CD4-positive, CD25-positive, alpha-beta regulatory T cell (primary cell): Measurements from ENCODE around the gene LHX3. TPM values are rescaled to one million over a fixed set of nuclear protein-coding genes. Genes with fewer than 3 reads are reported as not detected.
A peak's percentile ranks its signal among the peaks of the same experiment; 100 is the strongest.

ENCODE experiments used
- ATAC-seq, 2 donors: fragments of 150-1000 bp; cut with Tn5 transposase; one replicate each; pipeline ENCODE4 v1.10.0; 2021; ENCODE audit warnings: low read depth in 2 of 2, moderate number of reproducible peaks in 2 of 2, moderate library complexity in 1 of 2
- DNase-seq, 3 donors: peaks; one replicate each; pipeline versions ENCODE4 v3.0.0 to v3.0.0-alpha.2; 2012 to 2022; ENCODE audit warnings: mixed read lengths in 1 of 3
- H3K27ac ChIP-seq: one replicate; pipeline ENCODE4 v1.7.0; 2013; ENCODE audit warnings: mild to moderate bottlenecking, low read length; ENCODE audit not compliant: insufficient read depth, poor library complexity, severe bottlenecking
- H3K27me3 ChIP-seq: one replicate; pipeline ENCODE4 v1.7.0; 2013; ENCODE audit warnings: low read length; ENCODE audit not compliant: control insufficient read depth, insufficient read depth
- H3K36me3 ChIP-seq: one replicate; pipeline ENCODE4 v1.7.0; 2013; ENCODE audit warnings: mild to moderate bottlenecking, low read length, moderate library complexity; ENCODE audit not compliant: control insufficient read depth, insufficient read depth
- H3K4me1 ChIP-seq: 2 replicates; pipeline ENCODE4 v1.7.0; 2013; ENCODE audit warnings: mild to moderate bottlenecking, low read length; ENCODE audit not compliant: insufficient read depth, control insufficient read depth, poor library complexity, severe bottlenecking
- H3K4me3 ChIP-seq: one replicate; pipeline ENCODE4 v1.7.0; 2013; ENCODE audit warnings: low read depth, mild to moderate bottlenecking, low read length, moderate library complexity
- H3K9me3 ChIP-seq, 2 experiments: 1 replicate in 1 of 2; 2 replicates in 1 of 2; pipeline ENCODE4 v1.7.0; 2013; ENCODE audit warnings: low read length in 2 of 2, mild to moderate bottlenecking in 1 of 2, moderate library complexity in 1 of 2; ENCODE audit not compliant: control insufficient read depth in 2 of 2
- H3K27ac Mint-ChIP-seq, 3 donors: one replicate each; pipeline ENCODE4 v1.8.0; 2020 to 2022; ENCODE audit warnings: mild to moderate bottlenecking in 3 of 3, mixed read lengths in 3 of 3, moderate library complexity in 2 of 3
- H3K27me3 Mint-ChIP-seq: one replicate; pipeline ENCODE4 v1.8.0; 2022; ENCODE audit warnings: mild to moderate bottlenecking, mixed read lengths
- H3K36me3 Mint-ChIP-seq: one replicate; pipeline ENCODE4 v1.8.0; 2020; ENCODE audit warnings: mixed read lengths
- H3K4me1 Mint-ChIP-seq, 4 donors: one replicate each; pipeline ENCODE4 v1.8.0; 2020 to 2022; ENCODE audit warnings: mixed read lengths in 4 of 4, mild to moderate bottlenecking in 1 of 4
- H3K4me3 Mint-ChIP-seq, 4 donors: one replicate each; pipeline ENCODE4 v1.8.0; 2020 to 2022; ENCODE audit warnings: mild to moderate bottlenecking in 4 of 4, mixed read lengths in 4 of 4, moderate library complexity in 3 of 4
- H3K9me3 Mint-ChIP-seq, 7 donors: one replicate each; pipeline ENCODE4 v1.8.0; 2020 to 2022; ENCODE audit warnings: mixed read lengths in 7 of 7, mild to moderate bottlenecking in 3 of 7, moderate library complexity in 2 of 7
- polyA plus RNA-seq, 4 donors: library from polyadenylated mRNA; unstranded; fragments of 300-500 nt; fragmentation: Illumina TruSeq; gene quantifications; one replicate each; pipeline ENCODE4 v1.2.3, GENCODE V29; 2021
- total RNA-seq: library from RNA; stranded (reverse); gene quantifications from one replicate; pipeline ENCODE4 v1.2.3, GENCODE V29; 2022

The LHX3 gene
- total and polyA plus RNA-seq, 5 donors from 2014 or later: not detected

- no peak overlapping the region for H3K27ac ChIP-seq
- H3K27me3 ChIP-seq: no peaks in the 10 kb centered on the region
- Mint-ChIP-seq H3K36me3 (no peaks in the 10 kb centered on the region), H3K27ac (no peak overlapping the region), H3K4me1 (no peaks in the 10 kb centered on the region), H3K9me3 (peaks cover 0 to 3% (median 0%) of the 10 kb centered on the region in 7 donors), H3K27me3 (no peaks in the 10 kb centered on the region), H3K4me3 (no peak overlapping the region)
- DNase-seq (no peak), ATAC-seq (no peak)
- H3K4me1 ChIP-seq: no peaks in the 10 kb centered on the region
- no peak overlapping the region for H3K4me3 ChIP-seq
- H3K36me3 ChIP-seq: no peaks in the 10 kb centered on the region
- no peaks in the 10 kb centered on the region for H3K9me3 ChIP-seq
Observed at GRCh38 chr9:136171009-136171800, 33.7 kb downstream of the LHX3 start.

GRCh38 chr9:136170006-136170901, 34.7 kb downstream of the LHX3 start:
- H3K27ac Mint-ChIP-seq: no peak overlapping the region
- no peaks in the 10 kb centered on the region for H3K36me3 Mint-ChIP-seq
- ATAC-seq (peak in 1 of 2 donors; percentile 48), DNase-seq (peak; percentile 27 to 40 (median 29))
- Histone ChIP-seq H3K4me3 (no peak overlapping the region), H3K27ac (no peak overlapping the region), H3K4me1 (no peaks in the 10 kb centered on the region), H3K9me3 (no peaks in the 10 kb centered on the region), H3K27me3 (no peaks in the 10 kb centered on the region), H3K36me3 (no peaks in the 10 kb centered on the region)
- H3K4me3 Mint-ChIP-seq: no peak overlapping the region
- no peaks in the 10 kb centered on the region for H3K4me1 Mint-ChIP-seq
- peaks cover 0 to 3% (median 0%) of the 10 kb centered on the region in 7 donors for H3K9me3 Mint-ChIP-seq
- H3K27me3 Mint-ChIP-seq: no peaks in the 10 kb centered on the region

- peaks cover 0 to 3% (median 0%) of the 10 kb centered on the region in 7 donors for H3K9me3 Mint-ChIP-seq
- Histone ChIP-seq H3K36me3 (no peaks in the 10 kb centered on the region), H3K27ac (no peak overlapping the region), H3K27me3 (no peaks in the 10 kb centered on the region), H3K9me3 (no peaks in the 10 kb centered on the region), H3K4me3 (no peak overlapping the region), H3K4me1 (no peaks in the 10 kb centered on the region)
- DNase-seq: no peak
- ATAC-seq: no peak
- no peaks in the 10 kb centered on the region for H3K4me1 Mint-ChIP-seq
- peak overlapping the region in 2 of 3 donors; percentile 58 to 71 for H3K27ac Mint-ChIP-seq
- H3K36me3 Mint-ChIP-seq: no peaks in the 10 kb centered on the region
- no peaks in the 10 kb centered on the region for H3K27me3 Mint-ChIP-seq
- H3K4me3 Mint-ChIP-seq: peak overlapping the region in 1 of 4 donors; percentile 43
Observed at GRCh38 chr9:136169495-136169894, 35.4 kb downstream of the LHX3 start.

- H3K4me1 ChIP-seq: no peaks in the 10 kb centered on the region
- no peak overlapping the region for H3K4me3 ChIP-seq
- DNase-seq (no peak), ATAC-seq (no peak)
- no peaks in the 10 kb centered on the region for H3K36me3 ChIP-seq
- Mint-ChIP-seq H3K4me1 (no peaks in the 10 kb centered on the region), H3K27ac (no peak overlapping the region), H3K27me3 (no peaks in the 10 kb centered on the region), H3K4me3 (no peak overlapping the region), H3K9me3 (peaks cover 0 to 4% (median 1%) of the 10 kb centered on the region in 7 donors), H3K36me3 (no peaks in the 10 kb centered on the region)
- no peaks in the 10 kb centered on the region for H3K27me3 ChIP-seq
- H3K27ac ChIP-seq: no peak overlapping the region
- peaks cover 0 to 4% of the 10 kb centered on the region in 2 experiments for H3K9me3 ChIP-seq
Observed at GRCh38 chr9:136163248-136163850, 41.6 kb downstream of the LHX3 start.

- no peaks in the 10 kb centered on the region for H3K4me1 ChIP-seq
- H3K27ac ChIP-seq: no peak overlapping the region
- peaks cover 0 to 4% of the 10 kb centered on the region in 2 experiments for H3K9me3 ChIP-seq
- H3K4me3 ChIP-seq: no peak overlapping the region
- DNase-seq: no peak
- Mint-ChIP-seq H3K36me3 (no peaks in the 10 kb centered on the region), H3K27ac (no peak overlapping the region), H3K4me3 (no peak overlapping the region), H3K27me3 (no peaks in the 10 kb centered on the region), H3K9me3 (peaks cover 0 to 4% (median 0%) of the 10 kb centered on the region in 7 donors), H3K4me1 (no peaks in the 10 kb centered on the region)
- H3K36me3 ChIP-seq: no peaks in the 10 kb centered on the region
- no peaks in the 10 kb centered on the region for H3K27me3 ChIP-seq
- ATAC-seq: no peak
Observed at GRCh38 chr9:136160995-136161610, 43.8 kb downstream of the LHX3 start.

GRCh38 chr9:136160381-136160841, 44.5 kb downstream of the LHX3 start:
- Mint-ChIP-seq H3K4me1 (no peaks in the 10 kb centered on the region), H3K36me3 (no peaks in the 10 kb centered on the region), H3K27ac (no peak overlapping the region), H3K4me3 (no peak overlapping the region), H3K27me3 (no peaks in the 10 kb centered on the region), H3K9me3 (peaks cover 0 to 4% (median 0%) of the 10 kb centered on the region in 7 donors)
- no peaks in the 10 kb centered on the region for H3K36me3 ChIP-seq
- peaks cover 0 to 4% of the 10 kb centered on the region in 2 experiments for H3K9me3 ChIP-seq
- no peaks in the 10 kb centered on the region for H3K27me3 ChIP-seq
- ATAC-seq: no peak
- no peak overlapping the region for H3K27ac ChIP-seq
- no peak overlapping the region for H3K4me3 ChIP-seq
- no peaks in the 10 kb centered on the region for H3K4me1 ChIP-seq
- no peak for DNase-seq

- H3K36me3 ChIP-seq: no peaks in the 10 kb centered on the region
- Mint-ChIP-seq H3K4me1 (no peaks in the 10 kb centered on the region), H3K27me3 (peaks cover 4% of the 10 kb centered on the region), H3K36me3 (no peaks in the 10 kb centered on the region), H3K4me3 (no peak overlapping the region), H3K27ac (peak overlapping the region in 1 of 3 donors; percentile 74), H3K9me3 (peaks cover 0 to 4% (median 0%) of the 10 kb centered on the region in 7 donors)
- no peak overlapping the region for H3K4me3 ChIP-seq
- DNase-seq (no peak), ATAC-seq (no peak)
- no peak overlapping the region for H3K27ac ChIP-seq
- H3K9me3 ChIP-seq: peaks cover 0 to 4% of the 10 kb centered on the region in 2 experiments
- H3K4me1 ChIP-seq: no peaks in the 10 kb centered on the region
- H3K27me3 ChIP-seq: no peaks in the 10 kb centered on the region
Observed at GRCh38 chr9:136159851-136160250, 45.1 kb downstream of the LHX3 start.
